ENCODE results near the gene PRR29.
A peak's percentile ranks its signal among the peaks of the same experiment; 100 is the strongest.

Gene PRR29

GRCh38 chr17:63998050-63998720 is at the start of gene PRR29:
Gene PRR29 (plus strand): TSS chr17:63998351. CDS start chr17:63998365, 14 bp downstream.
- DNase-seq: peak; percentile 82

DNA sequence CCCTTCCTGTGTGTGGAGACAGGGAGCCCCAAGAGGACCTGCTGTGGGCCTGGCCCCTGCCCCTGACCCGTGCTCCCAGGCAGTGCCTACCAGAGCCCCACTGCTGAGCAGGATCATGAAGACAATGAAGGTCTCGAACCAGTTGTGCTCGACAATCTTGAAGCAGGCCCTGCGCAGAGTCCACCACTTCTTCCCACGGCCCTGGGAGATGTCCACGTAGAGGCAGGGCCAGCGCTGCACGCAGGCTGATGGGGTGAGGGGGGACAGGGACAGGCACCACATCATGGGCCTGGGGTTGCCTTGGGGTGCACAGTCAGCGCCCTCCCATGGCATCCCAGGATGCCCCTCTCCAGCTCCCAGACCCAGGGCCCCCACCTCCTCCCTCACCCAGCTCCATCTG is 49.6 kb upstream of the PRR29 start:
- no peak for DNase-seq

- no peak for DNase-seq
Measured at GRCh38 chr17:63949576-63950250, 48.4 kb upstream of the PRR29 start.

- DNase-seq: no peak
Measured at GRCh38 chr17:63950940-63951907, 46.9 kb upstream of the PRR29 start.

DNA sequence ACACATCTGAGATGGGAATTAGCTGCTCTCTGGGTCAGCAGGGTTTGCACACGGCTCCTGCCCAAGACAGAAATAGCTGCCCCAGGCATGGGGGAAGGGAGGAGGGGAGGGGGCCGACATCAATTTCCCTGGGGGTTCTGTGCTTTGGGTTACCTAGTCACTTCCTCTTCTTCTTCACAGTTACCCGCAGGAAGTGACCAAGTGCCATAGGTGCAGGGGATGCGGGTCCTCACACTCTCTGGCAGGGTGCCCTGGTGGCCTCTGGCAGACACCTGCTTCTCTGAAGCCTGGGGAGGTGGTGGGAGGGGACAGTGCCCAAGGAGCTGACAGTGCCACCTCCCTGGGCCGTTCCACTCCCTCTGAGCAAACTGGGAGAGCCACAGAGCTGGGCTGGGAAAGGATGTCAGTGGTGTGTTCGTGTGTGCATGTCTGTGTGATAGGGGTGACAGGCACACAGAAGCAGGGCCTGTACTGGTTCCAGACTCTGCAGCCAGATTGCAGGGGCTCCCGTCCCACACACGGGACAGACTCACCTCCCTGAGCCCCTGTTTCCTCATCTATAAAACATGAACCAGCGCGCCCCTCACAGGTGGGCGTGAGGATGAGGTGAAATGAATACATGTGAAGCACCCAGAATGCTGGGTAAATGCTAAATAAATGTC is 43.6 kb upstream of the PRR29 start:
- DNase-seq: peak; percentile 17

DNA sequence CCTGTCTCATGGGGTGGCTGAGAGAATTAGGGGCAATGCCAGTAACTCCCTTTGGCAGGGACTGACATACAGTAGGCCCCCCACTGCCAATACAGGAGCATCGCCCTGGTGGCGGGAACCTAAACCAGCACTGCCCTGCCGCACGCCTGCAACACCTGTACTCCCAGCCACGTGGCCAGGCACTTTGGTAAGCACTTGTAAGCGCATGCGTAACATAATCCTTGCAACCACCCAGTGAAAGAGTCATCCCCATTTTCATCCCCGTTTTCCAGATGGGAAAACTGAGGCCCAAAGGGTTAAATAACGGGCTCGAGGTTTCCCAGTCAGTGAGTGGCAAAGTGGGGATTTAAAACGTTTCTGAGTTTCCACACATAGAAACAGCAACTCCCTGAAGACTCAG is 42.9 kb upstream of the PRR29 start:
- DNase-seq: no peak

DNA sequence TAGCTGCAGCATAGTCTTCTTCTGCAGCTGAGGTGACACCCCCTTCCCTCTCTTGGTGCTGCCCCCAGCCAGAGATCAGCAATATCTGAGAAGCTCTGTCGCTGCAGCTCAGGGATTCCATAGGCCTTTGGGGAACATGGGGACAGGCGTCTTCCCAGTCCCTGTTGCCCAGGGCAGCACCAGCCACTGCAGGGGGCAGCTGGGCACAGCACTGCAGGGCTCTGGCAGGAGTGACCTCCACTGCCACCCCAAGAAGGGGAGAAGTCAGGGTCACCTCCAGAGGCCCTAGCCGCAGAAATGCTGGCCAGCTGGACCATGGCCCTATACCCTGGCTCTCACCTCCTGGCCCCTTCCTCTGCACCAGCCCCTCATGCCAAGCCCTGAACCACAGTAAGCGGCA is 42.4 kb upstream of the PRR29 start:
- DNase-seq: no peak

DNA sequence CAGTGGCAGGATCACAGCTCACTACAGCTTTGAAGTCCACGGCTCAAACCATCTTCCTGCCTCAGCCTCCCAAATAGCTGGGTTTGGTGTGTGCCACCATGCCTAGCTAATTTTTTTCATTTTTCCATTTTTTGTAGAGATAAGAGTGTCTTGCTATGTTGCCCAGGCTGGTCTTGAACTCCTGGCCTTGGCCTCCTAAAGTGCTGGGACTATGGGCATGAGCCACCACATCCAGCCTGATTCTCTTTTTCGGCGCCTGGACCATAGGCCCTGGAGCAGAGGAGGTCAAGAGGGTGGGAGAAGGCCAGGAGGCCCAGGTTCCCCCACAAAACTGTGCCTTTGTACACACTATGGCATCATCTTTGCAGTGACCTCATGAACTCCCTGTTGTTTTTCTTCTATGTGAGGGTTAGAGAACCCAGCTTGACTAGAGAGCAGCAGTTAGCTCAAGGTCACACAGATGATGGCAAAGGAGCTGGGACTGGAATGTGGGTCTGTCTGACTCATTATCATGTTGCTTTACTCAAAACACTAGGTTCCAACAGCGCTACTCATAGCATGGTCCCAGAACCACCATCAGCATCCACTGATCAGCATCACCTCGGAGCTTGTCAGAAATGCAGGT is 41.7 kb upstream of the PRR29 start:
- DNase-seq: no peak

DNA sequence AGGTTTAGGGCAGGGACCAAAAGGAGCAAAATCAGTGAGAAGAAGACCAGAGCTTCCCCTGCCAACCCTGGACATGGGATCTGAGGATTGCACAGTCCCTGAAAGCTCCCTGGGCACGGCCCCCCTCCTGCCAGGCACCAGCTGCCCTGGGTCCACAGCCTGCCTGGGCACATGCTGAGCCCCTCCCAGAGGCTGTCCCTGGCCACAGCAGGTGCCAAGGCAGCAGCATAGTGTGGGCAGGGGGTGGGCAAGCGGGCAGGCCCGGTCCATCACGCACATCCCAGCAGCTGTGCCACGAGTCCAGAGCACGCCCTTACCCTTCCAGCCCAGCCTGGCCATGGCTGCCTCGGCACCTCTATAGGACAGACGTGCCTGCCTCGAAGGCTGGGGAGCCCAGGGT is 38.1 kb upstream of the PRR29 start:
- DNase-seq: peak; percentile 37

DNA sequence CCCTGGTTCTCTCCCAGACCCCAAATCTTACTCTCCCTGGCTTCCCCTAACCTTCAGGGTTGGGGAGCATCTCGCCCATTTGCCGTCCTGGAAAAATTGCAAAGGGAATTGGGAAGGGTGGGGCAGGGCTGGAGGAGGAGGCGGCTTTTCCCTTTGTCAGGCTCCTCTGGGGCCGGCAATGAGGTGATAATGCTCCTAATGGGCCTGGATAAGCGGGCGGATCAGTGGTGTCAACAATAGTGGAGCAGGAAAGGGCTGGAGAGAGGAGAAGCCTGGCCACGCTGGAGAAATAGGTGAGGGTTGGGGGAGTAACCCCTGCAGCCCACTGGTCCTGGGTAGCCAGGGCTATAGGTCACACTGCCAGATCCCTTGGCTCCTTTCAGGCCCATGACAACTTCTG is 37.7 kb upstream of the PRR29 start:
- DNase-seq: no peak

DNA sequence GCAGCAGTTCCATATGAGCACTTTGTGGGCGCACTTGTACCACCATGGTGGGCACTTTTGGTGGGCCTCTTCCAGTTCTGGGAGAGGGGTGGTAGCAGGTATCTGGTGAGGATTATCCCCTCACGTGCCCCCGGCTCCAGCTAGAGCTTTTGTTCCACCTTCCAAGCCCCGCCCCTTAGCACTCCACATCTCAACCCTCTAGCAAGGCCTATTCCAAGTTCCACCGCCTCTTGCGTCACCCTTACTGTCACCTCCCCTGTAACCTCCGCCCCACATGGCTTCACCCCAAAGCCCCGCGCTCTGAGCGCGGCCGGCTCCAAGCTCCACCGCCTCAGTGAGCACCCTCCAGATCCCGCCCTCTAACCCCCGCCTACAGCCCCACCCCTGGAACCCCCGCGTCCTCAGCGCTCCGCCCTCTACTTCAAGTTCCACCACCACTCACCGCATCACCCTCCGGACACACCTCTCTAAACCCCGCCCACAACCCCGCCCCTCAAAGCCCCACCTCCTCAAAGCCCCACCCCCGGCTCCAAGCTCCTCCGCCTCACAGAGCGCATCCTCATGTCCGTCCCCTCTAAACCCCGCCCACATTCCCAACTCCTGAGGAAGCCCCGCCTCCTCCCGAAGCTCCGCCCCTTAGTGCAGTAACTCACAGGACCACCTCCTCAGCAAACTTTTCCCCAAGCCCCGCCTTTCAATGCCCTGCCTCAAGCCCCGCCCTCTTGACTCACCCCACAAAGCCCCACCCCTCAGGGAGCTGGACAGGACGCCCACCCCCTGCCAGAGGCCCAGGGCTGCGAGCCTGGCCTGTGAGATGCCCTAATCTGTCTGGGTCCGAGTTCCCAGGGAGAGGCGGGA is 36.6 kb upstream of the PRR29 start:
- DNase-seq: no peak

GRCh38 chr17:63962298-63962744 is 35.8 kb upstream of the PRR29 start:
- DNase-seq: no peak

- DNase-seq: no peak
Measured at GRCh38 chr17:63963123-63963522, 35.0 kb upstream of the PRR29 start.

DNA sequence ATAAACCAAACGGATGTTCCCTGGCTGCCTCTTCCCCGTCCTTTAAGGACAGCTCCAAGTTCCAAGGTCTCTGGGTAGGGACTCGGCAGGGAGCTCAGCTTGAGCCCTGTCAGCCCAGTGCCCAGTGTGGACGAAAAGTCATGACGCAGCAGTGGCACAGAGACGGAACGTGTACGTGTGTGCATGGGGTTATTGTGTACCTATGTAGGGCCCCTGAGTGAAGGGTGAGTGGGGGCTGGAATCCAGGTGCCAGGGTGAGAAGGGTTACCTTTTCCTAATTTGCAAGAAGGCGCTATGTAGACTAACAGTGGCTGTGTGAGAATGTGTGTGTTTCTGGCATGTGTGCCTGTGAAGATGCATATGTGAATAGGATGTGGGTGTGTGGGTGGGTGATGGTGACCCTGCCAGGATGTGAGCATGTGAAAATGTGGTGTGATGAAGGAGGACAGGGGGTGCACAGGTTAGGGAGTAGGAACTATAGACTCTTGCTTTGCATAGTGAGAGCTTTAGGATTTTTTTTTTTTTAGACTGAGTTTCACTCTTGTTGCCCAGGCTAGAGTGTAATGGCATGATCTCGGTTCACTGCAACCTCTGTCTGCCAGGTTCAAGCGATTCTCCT is 31.4 kb upstream of the PRR29 start:
- DNase-seq: no peak

DNA sequence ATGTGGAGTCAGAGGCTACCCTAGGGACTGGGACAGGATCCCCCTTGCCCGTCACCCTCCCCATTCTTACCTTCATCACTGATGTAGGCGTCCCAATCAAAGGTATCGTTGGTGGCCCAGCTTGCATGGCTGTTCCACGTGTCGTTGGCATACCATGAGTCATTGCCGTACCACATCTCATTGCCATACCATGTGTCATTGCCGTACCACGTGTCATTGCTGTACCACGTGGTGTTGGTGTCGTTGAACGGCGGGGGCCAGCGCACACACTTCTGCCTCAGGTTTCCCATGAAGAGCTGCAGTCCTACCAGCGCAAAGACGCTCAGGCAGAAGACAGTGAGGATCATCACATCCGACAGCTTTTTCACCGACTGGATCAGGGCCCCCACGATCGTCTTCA is 30.2 kb upstream of the PRR29 start:
- DNase-seq: no peak

GRCh38 chr17:63969278-63969677 is 28.9 kb upstream of the PRR29 start:
- DNase-seq: no peak

DNA sequence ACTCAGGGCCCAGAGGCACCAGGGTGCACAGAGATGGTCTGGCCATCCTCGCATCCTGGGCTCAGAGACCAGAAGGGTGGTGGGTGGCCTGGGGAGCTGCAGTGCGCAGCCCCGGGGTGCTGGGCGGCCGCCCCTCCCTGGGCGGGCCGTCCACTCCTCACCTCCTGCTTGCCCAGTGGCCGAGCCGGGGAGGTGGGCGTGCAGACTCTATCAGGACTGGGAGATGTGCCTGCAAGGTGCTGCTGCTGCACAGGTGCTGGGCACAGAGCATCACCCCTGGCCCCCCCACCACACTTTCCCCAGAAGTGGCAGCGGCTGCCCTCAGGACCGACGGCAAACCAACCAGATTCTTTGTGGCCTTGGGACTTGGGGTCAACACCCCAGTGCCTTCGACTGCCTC is 25.4 kb upstream of the PRR29 start, which contains the start of gene SCN4A:
TSS of gene SCN4A (minus strand) at position 123 of the 400 bp plus-strand sequence. CDS start at position 46, 77 bp downstream.
- DNase-seq: no peak

- no peak for DNase-seq
Measured at GRCh38 chr17:63973247-63973646, 24.9 kb upstream of the PRR29 start.

DNA sequence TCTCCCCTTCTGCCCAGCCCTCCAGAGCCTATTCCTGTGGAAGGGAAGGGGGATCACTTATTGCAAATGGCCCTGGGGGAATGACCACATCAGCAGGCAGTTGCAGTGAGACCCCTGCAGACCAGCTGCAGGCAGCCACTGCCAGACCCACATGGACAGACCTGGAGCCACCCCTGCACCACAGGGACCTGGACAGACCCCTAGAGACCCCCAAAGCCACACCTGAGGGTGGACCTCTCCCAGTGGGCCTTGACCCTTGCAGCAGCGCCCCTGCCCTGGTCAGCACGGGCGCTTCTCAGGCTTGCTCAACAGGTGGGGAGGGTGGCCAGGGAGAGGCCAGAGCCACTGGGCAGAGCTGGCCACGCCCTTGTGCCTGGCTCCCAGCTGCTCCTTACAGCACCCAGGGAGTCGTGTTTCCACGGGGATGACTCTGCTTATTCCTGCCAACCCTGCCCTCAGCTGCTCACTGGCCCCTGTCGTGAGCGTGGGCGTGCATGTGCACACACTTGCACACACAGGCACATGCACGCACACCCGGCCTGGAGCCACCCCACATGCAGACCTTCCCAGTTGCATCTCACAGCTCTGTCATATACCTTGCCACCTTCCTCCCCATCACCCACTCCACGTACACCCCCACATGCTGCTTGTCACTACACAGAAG is 24.1 kb upstream of the PRR29 start:
- DNase-seq: no peak

DNA sequence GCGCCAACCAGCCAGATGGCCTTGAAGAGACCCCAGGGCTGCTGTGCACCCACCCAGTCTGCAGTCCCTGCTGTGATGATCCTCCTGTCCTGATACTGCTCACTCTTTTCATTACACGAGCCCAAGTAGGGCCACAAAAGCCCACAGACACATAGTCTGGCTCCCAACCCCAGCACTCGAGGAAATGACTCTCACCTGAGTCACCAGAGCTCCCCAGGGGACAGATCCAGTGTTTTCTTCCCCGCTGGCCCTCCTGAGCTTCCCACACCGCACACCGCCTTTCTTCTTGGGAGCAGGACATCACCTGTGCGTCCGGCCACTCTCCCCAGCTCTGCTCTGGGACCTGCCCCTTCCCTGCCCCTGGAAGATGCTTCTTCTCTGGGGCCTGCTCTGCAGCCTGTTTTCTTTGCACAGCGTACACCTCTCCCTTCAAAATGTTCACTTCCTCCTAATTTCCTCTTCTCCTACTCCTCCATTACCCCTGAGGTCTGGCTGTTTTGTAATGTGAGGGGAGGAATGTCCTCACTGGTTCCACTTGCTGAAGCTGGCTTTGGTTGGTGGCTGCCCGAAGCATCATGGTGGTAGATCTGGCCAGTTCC is 23.5 kb upstream of the PRR29 start:
- DNase-seq: no peak

All from NCI-H345 (cell line).